SK-N-MC (cell line): ENCODE measurements around the gene CDC42EP1.

Source experiments
- EZH2 ChIP-seq: fragments of 200-600 bp; sonication (generic); IDR thresholded peaks from one replicate; pipeline ENCODE4 v1.6.1; 2017; ENCODE audit warnings: antibody characterized with exemption
- FOXP2 ChIP-seq: optimal IDR thresholded peaks from 2 replicates; pipeline ENCODE3; 2011; ENCODE audit warnings: mild to moderate bottlenecking, moderate library complexity; ENCODE audit not compliant: insufficient read depth; ENCODE audit errors: extremely low read length, control extremely low read depth
- POLR2AphosphoS5 ChIP-seq: IDR thresholded peaks from 2 replicates; pipeline ENCODE4 v1.6.1; 2012; ENCODE audit warnings: mild to moderate bottlenecking, low read depth, low read length, borderline replicate concordance

GRCh38 chr22:37534445-37534844 lies 25.8 kb upstream of the CDC42EP1 start:
- TF ChIP-seq EZH2 (no peak), POLR2AphosphoS5 (no peak), FOXP2 (no peak)
